Prostate gland (tissue), 2 donors: ENCODE measurements around the gene MICAL1.

ENCODE experiments used
- POLR2A ChIP-seq: fragments of 450-650 bp; IDR thresholded peaks from one replicate; pipeline ENCODE4 v1.6.1; 2016; ENCODE audit warnings: antibody characterized with exemption, mild to moderate bottlenecking
- TF ChIP-seq, protein P1 (sequence below), 4 experiments: fragments of 200-600 bp in 2 of 4; fragments of 450-650 bp in 2 of 4; sonication (generic) in 2 of 4; IDR thresholded peaks; 1 replicate in 3 of 4; 2 replicates in 1 of 4; pipeline ENCODE4 v1.5.1; 2016 to 2019; ENCODE audit warnings: antibody characterized with exemption in 4 of 4, mild to moderate bottlenecking in 2 of 4, moderate library complexity in 2 of 4

- TF ChIP-seq POLR2A, result no peak
- TF ChIP-seq, protein P1, sequence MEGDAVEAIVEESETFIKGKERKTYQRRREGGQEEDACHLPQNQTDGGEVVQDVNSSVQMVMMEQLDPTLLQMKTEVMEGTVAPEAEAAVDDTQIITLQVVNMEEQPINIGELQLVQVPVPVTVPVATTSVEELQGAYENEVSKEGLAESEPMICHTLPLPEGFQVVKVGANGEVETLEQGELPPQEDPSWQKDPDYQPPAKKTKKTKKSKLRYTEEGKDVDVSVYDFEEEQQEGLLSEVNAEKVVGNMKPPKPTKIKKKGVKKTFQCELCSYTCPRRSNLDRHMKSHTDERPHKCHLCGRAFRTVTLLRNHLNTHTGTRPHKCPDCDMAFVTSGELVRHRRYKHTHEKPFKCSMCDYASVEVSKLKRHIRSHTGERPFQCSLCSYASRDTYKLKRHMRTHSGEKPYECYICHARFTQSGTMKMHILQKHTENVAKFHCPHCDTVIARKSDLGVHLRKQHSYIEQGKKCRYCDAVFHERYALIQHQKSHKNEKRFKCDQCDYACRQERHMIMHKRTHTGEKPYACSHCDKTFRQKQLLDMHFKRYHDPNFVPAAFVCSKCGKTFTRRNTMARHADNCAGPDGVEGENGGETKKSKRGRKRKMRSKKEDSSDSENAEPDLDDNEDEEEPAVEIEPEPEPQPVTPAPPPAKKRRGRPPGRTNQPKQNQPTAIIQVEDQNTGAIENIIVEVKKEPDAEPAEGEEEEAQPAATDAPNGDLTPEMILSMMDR (IDR thresholded peaks at IDR 0.05), result no peak
Measured at GRCh38 chr6:109466212-109466923, 10.8 kb upstream of the MICAL1 start.
